ENCODE data around the gene RUNX2. TPM values are rescaled to one million over a fixed set of nuclear protein-coding genes. Genes with fewer than 3 reads are reported as not detected.
A peak's percentile ranks its signal among the peaks of the same experiment; 100 is the strongest.

Gene RUNX2
- total RNA-seq, 1 experiment from 2014 or later: 3.8 TPM

- H3F3A ChIP-seq (ENCODE audit: low read length, unreplicated experiment): no peaks in the 10 kb centered on the region
- H3K9me3 ChIP-seq (ENCODE audit: low read length): no peaks in the 10 kb centered on the region
- ATAC-seq (no peak), DNase-seq (no peak)
- H2AFZ ChIP-seq (ENCODE audit: low read length): no peak overlapping the region
- no peaks in the 10 kb centered on the region for H3K27me3 ChIP-seq (ENCODE audit: low read length)
- H3K4me2 ChIP-seq (ENCODE audit: low read length): no peak overlapping the region
- ChIA-PET CTCF (no interaction called here), POLR2A (ENCODE audit: unreplicated experiment) (interaction anchor here (0.6 kb wide), 1 partner anchor 38 kb away, joined by 3 read pairs; no protein-coding TSS in a partner anchor)
- H3K9me2 ChIP-seq (replicated peaks; ENCODE audit: low read length): no peaks in the 10 kb centered on the region
- TF ChIP-seq CTCF (conservative IDR thresholded peaks at IDR 0.05; ENCODE audit: low read depth, low read length) (no peak), EZH2phosphoT487 (IDR thresholded peaks at IDR 0.05; ENCODE audit: borderline replicate concordance, low read length) (no peak), EZH2 (IDR thresholded peaks at IDR 0.05; ENCODE audit: low read length, unreplicated experiment) (no peak)
- no TSS peak for BruUV-seq (replicated peaks)
- H3K36me3 ChIP-seq (ENCODE audit: low read depth, low read length): no peaks in the 10 kb centered on the region
- no peak overlapping the region for H3K4me3 ChIP-seq (ENCODE audit: low read length)
- H3K79me2 ChIP-seq (ENCODE audit: low read length): no peaks in the 10 kb centered on the region
- intact Hi-C loops (cut with micrococcal nuclease): no loop called here
- H3K9ac ChIP-seq (ENCODE audit: low read length): no peak overlapping the region
- H3K27ac ChIP-seq (ENCODE audit: low read length): no peak overlapping the region
- no peaks in the 10 kb centered on the region for H4K20me1 ChIP-seq (ENCODE audit: low read length)
- H3K4me1 ChIP-seq (ENCODE audit: insufficient read depth, low read length): peaks cover 12% of the 10 kb centered on the region; the same call in 1 of the 2 replicates
Measured at GRCh38 chr6:45323656-45324224, 4.4 kb upstream of the RUNX2 start.

GRCh38 chr6:45326698-45327417, 1.3 kb upstream of the RUNX2 start:
- Histone ChIP-seq H3K79me2 (ENCODE audit: low read length) (no peaks in the 10 kb centered on the region), H3K4me3 (ENCODE audit: low read length) (no peak overlapping the region), H3F3A (ENCODE audit: low read length, unreplicated experiment) (no peaks in the 10 kb centered on the region), H3K9ac (ENCODE audit: low read length) (no peak overlapping the region), H3K9me2 (replicated peaks; ENCODE audit: low read length) (no peaks in the 10 kb centered on the region), H3K27me3 (ENCODE audit: low read length) (no peaks in the 10 kb centered on the region), H3K4me2 (ENCODE audit: low read length) (no peak overlapping the region), H4K20me1 (ENCODE audit: low read length) (no peaks in the 10 kb centered on the region), H3K27ac (ENCODE audit: low read length) (no peak overlapping the region), H3K9me3 (ENCODE audit: low read length) (no peaks in the 10 kb centered on the region), H3K4me1 (ENCODE audit: insufficient read depth, low read length) (peaks cover 16% of the 10 kb centered on the region), H3K36me3 (ENCODE audit: low read depth, low read length) (no peaks in the 10 kb centered on the region), H2AFZ (ENCODE audit: low read length) (no peak overlapping the region)
- intact Hi-C loops (cut with micrococcal nuclease): no loop called here
- no TSS peak for BruUV-seq (replicated peaks)
- ATAC-seq (no peak), DNase-seq (no peak)
- TF ChIP-seq EZH2phosphoT487 (IDR thresholded peaks at IDR 0.05; ENCODE audit: borderline replicate concordance, low read length) (no peak), EZH2 (IDR thresholded peaks at IDR 0.05; ENCODE audit: low read length, unreplicated experiment) (no peak), CTCF (conservative IDR thresholded peaks at IDR 0.05; ENCODE audit: low read depth, low read length) (no peak)
- POLR2A ChIA-PET (ENCODE audit: unreplicated experiment): no interaction called here
- CTCF ChIA-PET: no interaction called here

- Histone ChIP-seq H3K4me3 (ENCODE audit: low read length) (no peak overlapping the region), H3K9me2 (replicated peaks; ENCODE audit: low read length) (no peaks in the 10 kb centered on the region), H2AFZ (ENCODE audit: low read length) (0 out of 2 replicates have a peak overlapping the region, but pooled peaks have one; percentile 15), H3K4me1 (ENCODE audit: insufficient read depth, low read length) (peaks cover 16% of the 10 kb centered on the region), H3K9ac (ENCODE audit: low read length) (no peak overlapping the region), H4K20me1 (ENCODE audit: low read length) (no peaks in the 10 kb centered on the region), H3K27me3 (ENCODE audit: low read length) (no peaks in the 10 kb centered on the region), H3K36me3 (ENCODE audit: low read depth, low read length) (no peaks in the 10 kb centered on the region), H3K27ac (ENCODE audit: low read length) (no peak overlapping the region), H3K4me2 (ENCODE audit: low read length) (no peak overlapping the region), H3K9me3 (ENCODE audit: low read length) (no peaks in the 10 kb centered on the region), H3F3A (ENCODE audit: low read length, unreplicated experiment) (no peaks in the 10 kb centered on the region), H3K79me2 (ENCODE audit: low read length) (no peaks in the 10 kb centered on the region)
- ATAC-seq (no peak), DNase-seq (no peak)
- POLR2A ChIA-PET (ENCODE audit: unreplicated experiment): no interaction called here
- TF ChIP-seq EZH2 (IDR thresholded peaks at IDR 0.05; ENCODE audit: low read length, unreplicated experiment) (no peak), CTCF (conservative IDR thresholded peaks at IDR 0.05; ENCODE audit: low read depth, low read length) (no peak), EZH2phosphoT487 (IDR thresholded peaks at IDR 0.05; ENCODE audit: borderline replicate concordance, low read length) (no peak)
- intact Hi-C loops (cut with micrococcal nuclease): no loop called here
- CTCF ChIA-PET: no interaction called here
- no TSS peak for BruUV-seq (replicated peaks)
Measured at GRCh38 chr6:45328523-45328922, 393 bp downstream of the RUNX2 start.

Measured in PC-3 (cell line).